Osteoblast (primary cell): ENCODE data around the gene CLDN14. TPM values are rescaled to one million over a fixed set of nuclear protein-coding genes. Genes with fewer than 3 reads are reported as not detected.

ENCODE experiments used
- DNase-seq: peaks from one replicate; pipeline ENCODE4 v3.0.0; 2011; ENCODE audit warnings: low spot score, mixed read lengths; ENCODE audit not compliant: insufficient read length; ENCODE audit errors: missing footprints
- H2AFZ ChIP-seq: 2 replicates; pipeline ENCODE4 v1.6.0; 2011; ENCODE audit warnings: mild to moderate bottlenecking, low read length
- H3K27ac ChIP-seq: 2 replicates; pipeline ENCODE4 v1.5.1; 2011; ENCODE audit warnings: mild to moderate bottlenecking, low read depth, low read length, moderate library complexity
- H3K27me3 ChIP-seq: 2 replicates; pipeline ENCODE4 v1.6.0; 2012; ENCODE audit warnings: mild to moderate bottlenecking, control low read depth, inconsistent platforms, low read length, moderate library complexity; ENCODE audit not compliant: insufficient read depth
- H3K36me3 ChIP-seq: 2 replicates; pipeline ENCODE4 v1.5.1; 2011; ENCODE audit warnings: mild to moderate bottlenecking, low read length, control low read depth, moderate library complexity; ENCODE audit not compliant: insufficient read depth
- H3K4me1 ChIP-seq: 2 replicates; pipeline ENCODE4 v1.5.1; 2011; ENCODE audit warnings: mild to moderate bottlenecking, low read length, control low read depth, moderate library complexity; ENCODE audit not compliant: insufficient read depth
- H3K4me2 ChIP-seq: 2 replicates; pipeline ENCODE4 v1.6.0; 2011; ENCODE audit warnings: mild to moderate bottlenecking, low read length; ENCODE audit not compliant: insufficient read depth
- H3K4me3 ChIP-seq: fragments of 200-600 bp; sonication (generic); 3 replicates; pipeline ENCODE4 v1.5.1; 2012; ENCODE audit warnings: mild to moderate bottlenecking, low read length, inconsistent platforms; ENCODE audit not compliant: insufficient read depth
- H3K79me2 ChIP-seq: 2 replicates; pipeline ENCODE4 v1.6.0; 2012; ENCODE audit warnings: mild to moderate bottlenecking, low read length, control low read depth, inconsistent platforms; ENCODE audit not compliant: insufficient read depth
- H3K9me3 ChIP-seq: 2 replicates; pipeline ENCODE4 v1.5.1; 2011; ENCODE audit warnings: low read depth, low read length, control low read depth
- H4K20me1 ChIP-seq: 2 replicates; pipeline ENCODE4 v1.6.0; 2012; ENCODE audit warnings: mild to moderate bottlenecking, low read length, control low read depth; ENCODE audit not compliant: insufficient read depth
- CTCF ChIP-seq: IDR thresholded peaks from 2 replicates; pipeline ENCODE4 v1.5.1; 2011; ENCODE audit warnings: mild to moderate bottlenecking, low read depth, low read length, moderate library complexity; ENCODE audit errors: extremely low read depth
- total RNA-seq: library from RNA; depleted of rRNA; stranded (reverse); fragments of >200 nt; gene quantifications from 2 replicates; pipeline ENCODE4 v1.2.3, GENCODE V29; 2012

Gene CLDN14
- total RNA-seq, 1 donor = 0.36 TPM

DNA sequence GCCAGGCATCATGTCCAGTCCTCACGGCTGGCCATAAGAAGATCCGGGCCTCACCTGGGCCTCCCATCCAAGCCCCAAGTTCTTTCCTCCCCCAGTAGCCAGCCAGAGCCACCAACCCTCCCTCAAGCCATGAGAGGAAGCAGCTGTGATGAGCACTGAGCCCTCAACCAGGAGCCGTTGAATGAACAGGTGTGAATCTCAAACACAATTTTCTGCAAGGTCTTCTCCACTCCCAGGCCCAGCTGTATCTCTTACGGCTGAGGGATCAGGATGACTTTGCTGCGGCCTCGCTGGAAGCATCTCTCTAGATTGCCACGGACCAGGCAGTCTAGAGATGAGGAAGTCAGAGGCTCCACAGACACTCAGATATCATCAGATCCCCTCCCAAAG, 9.8 kb upstream of the CLDN14 start:
- Histone ChIP-seq H3K27ac (no peak overlapping the region), H3K79me2 (no peaks in the 10 kb centered on the region), H3K9me3 (no peaks in the 10 kb centered on the region), H3K4me1 (no peaks in the 10 kb centered on the region), H3K4me2 (no peak overlapping the region), H4K20me1 (no peaks in the 10 kb centered on the region), H3K36me3 (no peaks in the 10 kb centered on the region), H3K27me3 (no peaks in the 10 kb centered on the region), H3K4me3 (no peak overlapping the region), H2AFZ (no peak overlapping the region)
- TF ChIP-seq CTCF = no peak
- DNase-seq = no peak

- H2AFZ ChIP-seq = no peak overlapping the region
- no peak for DNase-seq
- H3K79me2 ChIP-seq = no peaks in the 10 kb centered on the region
- no peaks in the 10 kb centered on the region for H3K9me3 ChIP-seq
- TF ChIP-seq CTCF = no peak
- no peaks in the 10 kb centered on the region for H3K4me1 ChIP-seq
- H3K4me3 ChIP-seq = no peak overlapping the region
- no peaks in the 10 kb centered on the region for H3K36me3 ChIP-seq
- no peaks in the 10 kb centered on the region for H3K27me3 ChIP-seq
- H3K4me2 ChIP-seq = no peak overlapping the region
- no peaks in the 10 kb centered on the region for H4K20me1 ChIP-seq
- H3K27ac ChIP-seq = no peak overlapping the region
Measured at GRCh38 chr21:36489103-36489775, 9.3 kb upstream of the CLDN14 start.

GRCh38 chr21:36487641-36488307, 7.9 kb upstream of the CLDN14 start:
- Histone ChIP-seq H4K20me1 (no peaks in the 10 kb centered on the region), H3K36me3 (no peaks in the 10 kb centered on the region), H3K4me2 (no peak overlapping the region), H3K9me3 (no peaks in the 10 kb centered on the region), H3K27me3 (no peaks in the 10 kb centered on the region), H3K27ac (no peak overlapping the region), H2AFZ (no peak overlapping the region), H3K4me3 (no peak overlapping the region), H3K4me1 (no peaks in the 10 kb centered on the region), H3K79me2 (no peaks in the 10 kb centered on the region)
- no peak for DNase-seq
- TF ChIP-seq CTCF = no peak

DNA sequence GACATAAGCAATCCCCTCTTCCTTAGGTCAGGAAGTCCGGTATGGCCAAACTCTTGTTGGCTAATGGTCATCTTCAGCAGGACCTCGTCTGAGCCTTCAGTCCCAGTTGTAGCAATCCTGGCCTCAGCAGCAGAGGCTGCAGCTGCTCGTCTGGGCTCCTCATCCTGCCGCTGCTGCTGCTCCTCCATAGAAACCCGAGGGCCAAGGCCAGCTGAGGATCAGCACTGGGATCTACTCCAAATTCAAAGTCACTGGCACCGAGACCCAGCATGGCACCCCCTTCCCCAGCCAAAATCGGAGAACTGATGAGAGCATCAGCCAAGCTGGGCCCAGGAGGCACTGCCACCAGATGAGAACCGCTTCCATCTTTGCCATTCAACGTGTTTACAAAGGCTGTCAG, 6.3 kb upstream of the CLDN14 start:
- no peaks in the 10 kb centered on the region for H4K20me1 ChIP-seq
- no peaks in the 10 kb centered on the region for H3K36me3 ChIP-seq
- H3K27me3 ChIP-seq = no peaks in the 10 kb centered on the region
- H2AFZ ChIP-seq = no peak overlapping the region
- H3K4me1 ChIP-seq = no peaks in the 10 kb centered on the region
- no peak for DNase-seq
- no peak for TF ChIP-seq CTCF
- no peak overlapping the region for H3K4me2 ChIP-seq
- no peaks in the 10 kb centered on the region for H3K79me2 ChIP-seq
- no peak overlapping the region for H3K4me3 ChIP-seq
- no peaks in the 10 kb centered on the region for H3K9me3 ChIP-seq
- no peak overlapping the region for H3K27ac ChIP-seq
